Activated CD8-positive, alpha-beta memory T cell treated with anti-CD3 and anti-CD28 coated beads, Interleukin-2, amount 50 U/mL, for 48 hours (primary cell): Measurements from ENCODE around the gene ANTXR2.
"Not testable (repeated sequence)": the region's sequence is repeated elsewhere in the genome, so short reads cannot be mapped to it uniquely, and the experiment has no call there.

Source experiments
- DNase-seq: peaks from one replicate; pipeline ENCODE4 v3.0.0-alpha.2; 2020

Gene ANTXR2

GRCh38 chr4:80072744-80073472 is at the start of gene ANTXR2:
Gene ANTXR2, minus strand, starts transcription at chr4:80073229. Its CDS starts 669 bp downstream, at chr4:80072560.
- peak; percentile 78 for DNase-seq

GRCh38 chr4:80121815-80122214 is 48.8 kb upstream of the ANTXR2 start:
- DNase-seq: not testable (repeated sequence)

GRCh38 chr4:80119620-80120019 is 46.6 kb upstream of the ANTXR2 start:
- not testable (repeated sequence) for DNase-seq

GRCh38 chr4:80116516-80116915 is 43.5 kb upstream of the ANTXR2 start:
- no peak for DNase-seq

- DNase-seq: no peak
These were observed 42.5 kb upstream of the ANTXR2 start for GRCh38 chr4:80115368-80116181.

- DNase-seq: no peak
These were observed 41.8 kb upstream of the ANTXR2 start for GRCh38 chr4:80114732-80115265.

GRCh38 chr4:80113615-80114014 is 40.6 kb upstream of the ANTXR2 start:
- no peak for DNase-seq

GRCh38 chr4:80112236-80112635 is 39.2 kb upstream of the ANTXR2 start:
- DNase-seq: no peak

- no peak for DNase-seq
These were observed 38.2 kb upstream of the ANTXR2 start for GRCh38 chr4:80111276-80111675.

- DNase-seq: no peak
These were observed 34.3 kb upstream of the ANTXR2 start for GRCh38 chr4:80107374-80107773.

- DNase-seq: no peak
These were observed 31.9 kb upstream of the ANTXR2 start for GRCh38 chr4:80104927-80105326.

- no peak for DNase-seq
These were observed 30.6 kb upstream of the ANTXR2 start for GRCh38 chr4:80103629-80104028.

- no peak for DNase-seq
These were observed 28.7 kb upstream of the ANTXR2 start for GRCh38 chr4:80101792-80102116.

- DNase-seq: no peak
These were observed 28.2 kb upstream of the ANTXR2 start for GRCh38 chr4:80101071-80101791.

- DNase-seq: no peak
These were observed 26.6 kb upstream of the ANTXR2 start for GRCh38 chr4:80099671-80100070.

- no peak for DNase-seq
These were observed 25.6 kb upstream of the ANTXR2 start for GRCh38 chr4:80098635-80099034.

GRCh38 chr4:80097400-80098177 is 24.6 kb upstream of the ANTXR2 start:
- DNase-seq: no peak

GRCh38 chr4:80096175-80096850 is 23.3 kb upstream of the ANTXR2 start:
- no peak for DNase-seq

GRCh38 chr4:80094191-80094590 is 21.2 kb upstream of the ANTXR2 start:
- no peak for DNase-seq

GRCh38 chr4:80093563-80093962 is 20.5 kb upstream of the ANTXR2 start:
- no peak for DNase-seq

GRCh38 chr4:80092847-80093246 is 19.8 kb upstream of the ANTXR2 start:
- no peak for DNase-seq

- no peak for DNase-seq
These were observed 19.1 kb upstream of the ANTXR2 start for GRCh38 chr4:80092088-80092487.
